Daoy (cell line): Measurements from ENCODE around the gene KCNN3. TPM values are rescaled to one million over a fixed set of nuclear protein-coding genes. Genes with fewer than 3 reads are reported as not detected.

Experiments used
- DNase-seq: peaks from one replicate; pipeline ENCODE4 v3.0.0-alpha.2; 2015; ENCODE audit warnings: low read depth
- total RNA-seq: library from RNA; depleted of rRNA; stranded (reverse); fragments of >200 nt; shearing (Covaris generic); gene quantifications from 2 replicates; pipeline ENCODE4 v1.2.3, GENCODE V29; 2014

Gene KCNN3
- total RNA-seq, 1 experiment from 2014 or later = 9.1 TPM

DNA sequence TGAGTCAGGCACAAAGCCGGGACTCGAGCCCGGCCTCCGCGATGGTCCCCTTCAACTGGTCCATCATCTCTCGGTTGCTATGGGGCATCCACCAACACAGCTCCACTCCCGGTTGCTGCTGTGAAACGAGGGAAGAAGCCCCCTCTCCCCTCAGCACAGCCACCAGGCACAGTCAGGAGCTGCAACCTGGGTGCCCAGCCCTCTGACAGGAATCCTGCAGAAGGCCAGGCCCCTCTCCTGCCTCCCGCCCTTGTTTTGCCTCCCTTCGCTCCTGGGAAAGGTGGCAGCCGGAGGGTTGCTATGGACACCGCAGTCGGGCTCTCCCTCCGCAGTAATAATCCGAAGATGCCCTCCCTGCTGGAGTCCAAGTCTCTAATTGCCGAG, 8.9 kb upstream of the KCNN3 start:
- no peak for DNase-seq

DNA sequence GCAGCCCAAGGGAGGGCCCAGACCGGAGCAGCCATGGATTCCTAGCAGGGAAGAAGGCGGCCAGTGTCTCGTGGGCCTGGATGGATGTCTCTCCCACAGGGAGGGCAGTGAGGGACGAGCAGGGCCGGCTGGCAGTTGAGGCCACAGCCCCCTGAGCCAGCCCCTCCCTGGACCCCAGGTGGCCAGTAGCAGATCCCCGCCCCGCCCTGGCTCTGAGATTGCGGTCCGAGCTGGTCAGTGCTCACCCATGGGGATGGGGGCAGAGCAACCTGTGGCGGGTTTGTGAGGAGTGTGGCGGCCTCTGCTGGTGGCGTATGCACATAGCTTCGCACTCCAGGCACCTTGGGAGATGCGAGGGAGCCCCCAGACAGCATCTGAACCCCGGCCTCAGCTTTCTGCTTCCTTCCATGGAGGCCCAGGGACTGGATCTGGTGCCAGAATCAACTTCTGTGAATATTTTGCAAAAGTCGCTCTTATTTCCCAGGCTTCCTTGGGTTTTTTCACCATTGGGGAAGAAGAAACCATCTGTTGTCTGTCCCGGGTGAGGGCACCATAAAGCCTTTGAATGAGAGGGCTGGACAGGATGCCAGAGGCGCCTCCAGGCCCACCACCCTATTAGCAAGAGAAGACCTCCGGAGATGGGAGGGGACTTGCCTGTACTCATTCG, 8.4 kb upstream of the KCNN3 start:
- peak; percentile 82 for DNase-seq

DNA sequence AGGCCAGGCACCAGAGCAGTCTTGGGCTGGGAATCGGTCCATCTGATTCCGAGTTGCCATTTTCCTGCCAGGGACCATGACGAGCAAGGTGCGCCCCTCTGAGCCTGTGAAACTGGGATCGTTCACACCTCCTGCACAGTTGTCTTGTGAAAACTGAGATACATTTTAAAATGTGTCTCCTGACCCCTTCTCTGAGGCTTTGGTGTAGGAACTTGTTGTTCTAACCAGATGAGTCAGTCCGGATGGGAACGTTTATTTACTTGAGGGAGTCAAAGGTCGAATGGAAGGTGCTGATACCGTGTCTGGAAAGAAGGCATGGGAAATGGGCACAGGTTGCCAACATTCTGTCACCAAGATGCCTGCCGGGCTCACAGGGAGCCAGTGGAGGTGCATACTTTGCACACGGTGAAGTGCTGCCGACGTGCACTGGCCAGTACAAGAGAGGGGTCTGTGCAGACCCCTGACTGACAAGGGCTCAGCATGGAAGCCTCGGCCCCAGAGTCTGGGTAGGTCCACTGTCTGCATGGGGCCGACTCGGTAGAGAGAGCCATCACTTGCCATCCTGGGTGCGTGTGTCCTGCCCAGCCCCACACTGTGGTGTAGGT, 7.4 kb upstream of the KCNN3 start:
- peak; percentile 62 for DNase-seq

DNA sequence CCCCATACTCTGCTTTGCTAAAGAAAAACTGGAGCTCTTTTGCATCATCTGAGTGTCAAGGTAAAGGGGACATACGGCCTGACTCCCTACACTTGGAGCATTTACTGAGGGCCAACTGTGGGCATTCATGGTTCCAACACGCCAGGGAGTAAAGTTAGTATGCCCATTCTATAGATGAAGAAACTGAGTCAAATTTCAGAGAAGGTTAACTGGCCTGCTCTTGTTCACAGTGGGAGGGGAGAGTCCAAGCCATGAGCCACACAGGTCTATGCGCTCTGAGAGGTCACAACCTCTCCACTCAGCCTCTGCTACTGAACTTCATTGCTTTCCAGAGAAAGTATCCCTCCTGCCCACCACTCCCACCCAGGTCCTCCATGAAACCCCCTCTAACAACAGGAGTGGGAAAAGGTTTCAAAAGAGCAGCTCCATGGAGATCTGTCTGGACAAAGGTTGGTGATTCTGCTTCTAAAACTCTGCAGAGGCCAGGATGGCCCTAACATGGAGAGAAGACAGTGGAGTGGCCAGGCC, 6.8 kb upstream of the KCNN3 start:
- no peak for DNase-seq

DNA sequence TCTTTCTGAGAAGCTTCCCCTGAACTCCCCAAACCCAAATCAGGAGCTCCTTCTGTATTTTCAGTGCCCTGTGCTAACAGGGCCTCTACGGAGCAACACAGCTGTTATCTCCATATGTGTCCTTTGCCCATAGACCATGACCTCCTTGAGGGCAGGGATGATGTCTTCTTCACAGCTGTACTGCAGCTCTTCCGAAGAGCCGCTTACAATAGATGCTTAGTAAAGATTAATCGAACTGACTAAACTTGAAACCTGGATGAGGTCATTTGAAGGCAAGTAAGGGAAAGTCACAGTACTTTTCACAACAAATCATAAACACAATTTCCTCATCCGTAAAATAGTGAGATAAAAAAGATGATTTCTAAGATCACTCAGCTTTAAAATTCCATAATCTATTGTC, 4.4 kb upstream of the KCNN3 start:
- DNase-seq = no peak

DNA sequence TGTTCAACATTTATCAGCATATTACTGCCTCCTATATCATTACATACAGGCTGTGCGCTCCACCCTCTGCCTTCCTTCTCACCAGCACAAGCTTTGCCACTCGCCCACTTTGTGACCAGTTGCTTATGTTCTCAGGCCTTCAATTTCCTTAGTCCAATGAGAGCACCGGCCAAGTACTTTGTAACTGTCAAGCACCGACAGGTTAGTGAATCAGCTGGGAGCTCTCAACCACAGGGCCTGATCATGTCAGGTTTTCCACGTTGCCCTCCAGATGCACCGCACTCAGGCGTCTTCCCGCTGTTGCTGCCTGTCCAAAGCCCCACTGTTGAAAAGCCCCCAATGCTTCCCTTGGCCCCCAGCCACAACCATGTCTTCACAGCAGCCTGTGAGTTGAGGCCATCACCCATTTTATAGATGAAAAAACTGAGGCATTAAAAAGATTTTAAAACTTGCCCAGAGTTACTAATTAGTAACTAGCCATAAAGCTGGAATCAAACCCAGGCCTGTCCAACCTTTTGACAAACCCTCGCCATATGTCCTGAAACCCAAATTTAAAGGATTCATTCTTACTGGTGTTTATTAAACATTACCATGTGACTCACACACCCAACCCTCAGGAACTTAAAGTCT, 3.4 kb upstream of the KCNN3 start:
- no peak for DNase-seq

DNA sequence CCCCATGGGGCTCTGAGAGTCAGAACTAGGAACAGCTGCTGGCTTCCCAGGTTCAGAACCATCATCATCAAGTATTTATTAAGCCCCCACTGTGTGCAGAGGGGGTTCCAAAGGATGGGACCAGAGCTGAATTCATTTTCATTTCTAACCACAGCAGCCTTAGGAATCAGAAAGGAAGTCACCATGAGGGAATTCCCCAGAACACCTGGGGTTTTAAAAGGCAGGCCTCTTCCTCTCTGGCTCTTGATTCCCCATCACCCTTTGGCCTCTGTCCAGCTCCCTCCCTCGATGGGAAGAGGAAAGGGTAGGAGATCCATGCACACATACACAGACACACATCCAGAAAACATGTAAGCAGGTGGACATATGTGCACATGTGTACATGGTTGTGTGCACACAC, 1.3 kb upstream of the KCNN3 start:
- DNase-seq = peak; percentile 49

DNA sequence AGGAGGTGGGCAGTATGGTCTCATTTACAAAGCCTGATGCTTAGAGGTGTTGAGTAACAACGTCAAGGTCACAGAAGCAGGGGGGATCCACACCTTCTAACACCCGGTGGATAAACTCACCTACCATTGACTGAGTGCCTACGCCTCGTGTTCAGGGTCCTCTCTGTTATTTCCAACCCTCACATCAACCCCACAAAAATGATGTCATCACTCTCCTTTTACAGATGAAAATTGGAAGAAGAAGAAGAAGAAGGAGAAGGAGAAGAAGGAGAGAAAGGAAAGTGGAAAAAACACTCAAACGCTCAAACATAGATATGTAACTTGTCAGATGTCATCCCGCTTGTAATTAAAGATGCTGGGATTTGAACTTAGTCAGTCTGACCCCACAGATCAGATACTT, 653 bp upstream of the KCNN3 start:
- DNase-seq = no peak

DNA sequence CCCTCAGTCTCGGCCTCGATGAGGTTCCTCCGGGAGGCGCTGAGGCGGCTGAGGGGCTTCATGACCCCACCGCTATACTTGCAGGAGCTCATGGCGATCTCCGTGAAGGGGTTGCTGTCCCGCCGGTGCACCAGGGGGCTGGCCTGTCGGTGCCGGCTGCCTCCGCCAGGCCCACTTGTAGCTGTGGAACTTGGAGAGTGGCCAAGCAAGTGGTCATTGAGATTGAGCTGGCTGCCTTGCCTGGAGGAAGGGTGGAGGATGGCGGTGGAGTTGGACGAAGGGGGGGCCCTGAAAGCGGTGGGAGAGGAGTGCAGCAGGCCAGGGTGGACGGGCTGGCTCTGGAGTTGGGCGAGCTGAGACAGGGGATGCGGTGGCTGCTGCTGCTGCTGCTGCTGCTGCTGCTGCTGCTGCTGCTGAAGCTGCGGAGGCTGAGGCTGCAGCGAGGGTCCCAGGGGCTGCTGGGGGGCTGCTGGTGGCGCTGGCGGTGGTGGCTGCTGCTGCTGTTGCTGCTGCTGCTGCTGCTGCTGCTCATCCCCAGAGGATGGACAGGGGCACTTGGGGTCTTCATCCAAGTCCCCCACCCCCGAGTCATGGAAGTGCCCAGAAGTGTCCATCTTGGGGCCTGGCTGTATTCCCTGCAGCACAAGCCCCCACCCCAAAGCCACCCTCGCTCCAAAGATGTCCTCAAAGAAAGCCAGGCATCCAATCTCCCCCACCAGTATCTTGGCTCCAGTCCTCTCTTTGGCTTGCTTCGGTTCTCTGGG, 548 bp downstream of the KCNN3 start:
- peak; percentile 84 for DNase-seq

DNA sequence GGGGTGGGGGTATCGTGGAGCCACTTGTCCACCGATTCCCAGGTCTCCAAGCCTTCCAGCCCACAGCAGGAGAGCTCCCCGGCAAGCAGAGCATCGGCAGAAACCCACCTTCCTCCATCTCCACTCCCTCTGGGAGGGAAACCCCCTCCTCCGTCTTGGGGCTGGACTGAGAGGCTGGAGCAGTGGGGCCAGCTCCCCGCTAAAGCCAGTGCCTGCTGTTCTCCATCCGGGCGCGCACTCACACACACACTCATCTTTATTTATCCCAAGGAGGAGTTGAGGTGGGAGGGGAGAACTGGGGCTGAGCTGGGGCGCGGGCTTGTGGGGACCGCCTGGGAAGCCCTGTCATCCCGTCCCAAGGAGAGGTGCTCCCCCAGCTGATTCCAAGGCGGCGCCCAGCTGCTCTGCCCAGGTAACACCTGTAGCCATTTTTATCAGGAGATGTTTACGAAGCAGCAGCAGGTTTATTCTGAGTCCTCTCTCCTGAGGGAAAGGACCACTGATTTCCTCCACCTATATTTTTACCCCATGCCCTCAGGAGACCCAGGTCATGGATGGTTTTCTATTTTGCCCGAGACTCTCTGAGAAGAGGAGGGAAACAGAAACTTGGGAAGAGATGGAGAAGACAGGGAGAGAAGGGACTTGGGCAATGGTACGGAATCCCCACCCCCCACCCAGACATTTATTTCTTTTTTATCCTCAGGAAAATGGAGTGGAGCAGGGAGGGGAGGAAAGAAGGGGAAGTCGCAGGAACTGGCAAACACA, 2.1 kb downstream of the KCNN3 start:
- DNase-seq = peak; percentile 64

DNA sequence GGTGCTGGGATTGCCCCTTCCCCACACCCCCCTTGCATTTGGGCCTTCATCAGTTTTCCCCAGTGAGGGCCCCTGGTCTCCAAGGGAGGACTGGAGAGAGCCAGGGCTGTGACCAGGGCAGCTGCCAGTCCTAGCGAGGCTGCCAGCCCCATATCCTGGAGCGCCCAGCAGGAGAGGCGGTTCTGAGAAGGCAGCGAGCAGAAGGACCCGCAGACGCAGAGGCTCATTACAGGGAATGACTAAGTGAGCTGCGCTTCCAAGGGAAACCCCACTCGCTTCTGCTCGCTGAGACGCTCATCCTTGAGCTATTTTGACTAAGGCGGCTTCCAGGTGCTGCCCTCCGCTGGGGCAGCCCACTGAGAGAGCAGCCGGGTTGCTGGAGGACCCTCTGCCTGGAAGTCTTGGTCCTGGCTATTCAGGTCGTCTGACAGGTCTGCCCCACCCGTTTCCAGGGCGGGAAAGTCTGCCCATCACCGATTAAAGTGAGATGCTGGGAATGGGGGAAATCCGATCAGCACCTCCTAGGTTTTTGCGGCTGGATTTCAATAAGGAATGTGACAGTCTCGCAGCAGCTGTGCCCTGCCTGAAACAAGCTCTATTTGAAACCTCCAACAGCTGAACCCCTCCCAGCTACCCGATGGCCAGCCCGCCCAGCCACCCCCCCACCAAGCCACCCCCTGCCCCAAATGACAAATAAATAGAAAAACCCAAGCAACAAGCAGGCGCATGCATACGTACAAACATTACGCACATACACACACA, 2.8 kb downstream of the KCNN3 start:
- peak; percentile 97 for DNase-seq

DNA sequence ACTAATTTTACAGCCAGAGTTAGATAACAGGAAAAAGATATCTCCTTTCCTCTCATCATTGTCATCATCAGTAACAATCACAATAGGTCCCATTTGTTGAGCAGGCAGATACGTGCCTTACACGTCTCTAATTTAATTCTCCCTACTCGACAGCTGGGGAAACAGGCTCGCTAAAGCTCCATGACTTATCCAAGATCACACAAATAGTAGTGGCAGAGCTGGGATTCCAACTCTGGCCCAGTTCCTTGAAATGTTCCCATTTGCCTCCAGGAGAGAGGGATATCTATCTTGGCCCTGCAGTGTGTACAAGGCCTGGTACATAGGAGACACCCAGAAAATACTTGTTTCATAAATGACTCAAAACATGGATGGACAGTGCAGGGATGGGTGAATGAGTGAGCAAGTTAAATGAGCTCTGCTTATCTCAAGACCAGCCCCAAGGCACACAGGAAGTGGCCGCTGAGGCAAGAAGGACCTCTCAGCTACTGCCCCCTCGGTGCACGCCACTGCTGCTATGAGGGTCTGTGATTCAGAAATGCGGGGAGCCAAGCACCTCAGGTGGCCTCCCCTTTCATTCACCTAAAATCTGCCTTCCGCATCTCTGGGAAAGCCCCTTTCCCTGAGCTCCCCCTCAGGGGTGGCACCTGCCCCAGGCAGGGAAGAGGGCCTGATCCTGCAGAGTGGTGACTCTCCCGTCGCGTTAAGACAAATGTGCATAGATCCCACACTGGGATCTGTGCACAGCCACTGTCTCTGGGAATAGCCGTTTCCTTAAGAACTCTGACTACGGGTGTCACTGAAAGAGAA, 3.6 kb downstream of the KCNN3 start:
- peak; percentile 95 for DNase-seq

DNA sequence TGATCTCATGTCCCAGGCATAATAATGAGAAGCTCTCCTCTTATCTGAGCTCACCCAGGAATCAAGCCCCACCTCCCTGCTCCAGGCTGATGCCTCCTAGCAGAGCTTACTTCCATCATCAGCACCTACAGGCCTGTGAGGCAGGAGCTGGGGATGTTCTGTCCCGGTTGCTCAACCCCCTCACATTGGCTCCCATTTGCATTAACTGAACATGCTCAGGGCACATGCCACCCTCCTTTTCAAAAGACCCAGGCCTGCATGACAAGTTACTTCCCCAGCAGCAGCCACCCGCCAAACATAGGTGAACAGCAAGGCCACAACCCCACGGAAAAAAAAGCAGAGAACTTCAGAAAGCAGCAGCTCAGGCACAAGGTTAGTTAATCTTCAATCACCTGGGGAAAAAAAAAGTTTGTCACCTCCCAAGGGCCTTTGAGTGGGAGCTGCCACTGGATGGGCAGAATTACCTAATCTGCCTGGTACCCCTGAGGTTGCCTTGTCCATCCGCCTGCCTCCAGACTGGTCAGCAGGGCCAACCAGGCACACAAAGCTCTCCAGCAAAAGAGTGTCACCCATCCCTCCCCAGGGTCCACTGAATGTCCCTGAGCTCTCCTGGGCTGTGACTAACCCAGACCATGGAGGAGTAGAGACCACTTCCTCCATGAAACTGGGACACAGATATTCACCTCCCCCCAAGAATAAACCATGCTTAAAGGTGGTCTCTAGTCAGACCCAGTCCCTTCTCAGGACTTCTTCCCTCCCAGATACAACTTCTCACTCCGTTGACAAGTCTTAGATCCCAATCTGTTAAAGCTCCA, 4.4 kb downstream of the KCNN3 start:
- DNase-seq = peak; percentile 46

DNA sequence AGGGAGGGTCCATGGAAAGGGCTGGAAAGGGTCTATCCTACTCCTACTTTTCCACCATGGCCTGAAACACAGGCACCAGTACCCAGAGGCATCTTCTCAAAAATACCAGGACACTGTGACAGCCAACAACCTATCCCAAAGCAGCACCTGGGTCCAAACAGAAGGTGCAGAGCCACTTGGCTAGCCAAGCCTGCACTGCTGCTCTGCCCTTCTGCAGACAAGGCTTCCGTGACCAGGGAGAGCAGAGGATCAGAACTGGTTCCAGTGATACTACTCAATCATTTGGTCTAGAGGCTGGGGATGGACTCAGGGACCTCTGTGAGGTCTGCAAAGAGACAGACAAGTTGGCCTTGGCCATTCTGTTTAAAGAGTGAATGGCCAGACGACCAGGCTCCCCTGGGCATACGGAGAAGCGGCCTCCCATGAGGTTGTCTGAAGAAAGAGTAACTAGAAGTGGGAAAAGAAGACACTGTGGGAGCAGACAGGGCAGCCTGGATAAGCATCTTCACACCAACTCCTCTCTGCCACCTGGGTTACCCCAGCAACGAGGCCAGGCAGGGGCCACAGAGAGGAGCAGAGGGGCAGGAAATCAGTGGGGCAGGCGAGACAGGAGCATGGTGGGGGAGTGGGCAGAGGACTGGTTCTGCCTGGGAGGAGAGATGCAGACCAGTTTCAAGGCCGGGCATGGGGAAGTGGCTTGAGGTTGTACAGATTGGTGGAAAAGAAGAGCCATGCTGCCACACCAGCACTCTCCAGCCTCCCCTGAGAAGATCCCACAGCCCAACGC, 5.7 kb downstream of the KCNN3 start:
- DNase-seq = no peak

DNA sequence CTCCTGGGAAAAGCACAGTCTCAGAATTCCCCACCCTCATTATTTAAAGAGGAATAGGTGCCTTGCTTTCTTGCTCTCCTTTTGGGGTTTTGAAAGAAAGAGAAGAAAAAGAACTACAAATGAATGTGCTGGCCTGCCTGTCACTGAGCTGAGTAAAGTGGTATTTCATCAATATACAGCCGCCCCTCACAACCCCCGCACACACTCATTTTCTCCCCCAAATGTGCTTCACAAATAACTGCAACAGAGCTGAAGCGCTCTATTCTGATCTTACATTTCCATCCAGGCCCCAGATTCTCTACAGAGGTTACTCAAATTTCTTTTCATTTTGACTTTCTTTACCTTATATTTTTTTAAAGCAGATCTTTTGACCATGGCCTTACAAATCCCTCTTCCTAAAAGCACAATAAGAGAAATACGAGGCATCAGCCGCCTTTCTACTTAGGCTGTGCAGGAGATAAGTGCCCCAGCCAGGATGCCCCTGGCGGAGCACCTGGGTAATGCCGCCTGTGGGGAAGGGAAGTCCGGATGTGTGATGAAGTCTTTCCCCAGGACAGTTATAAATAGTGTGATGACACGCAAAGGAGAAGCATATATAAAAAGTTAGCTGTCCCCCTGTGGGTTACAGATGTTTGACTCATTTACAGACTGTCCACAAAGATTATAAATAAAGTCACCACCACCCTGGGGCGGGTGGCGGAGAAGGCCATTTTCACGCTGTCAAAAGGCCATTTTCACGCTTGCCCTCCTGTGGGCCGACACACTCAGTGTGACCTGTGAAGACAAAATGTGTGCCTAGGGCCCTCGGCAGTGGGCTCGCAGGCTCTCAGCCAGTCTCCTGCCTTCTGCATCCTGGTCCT, 6.5 kb downstream of the KCNN3 start:
- peak; percentile 95 for DNase-seq

DNA sequence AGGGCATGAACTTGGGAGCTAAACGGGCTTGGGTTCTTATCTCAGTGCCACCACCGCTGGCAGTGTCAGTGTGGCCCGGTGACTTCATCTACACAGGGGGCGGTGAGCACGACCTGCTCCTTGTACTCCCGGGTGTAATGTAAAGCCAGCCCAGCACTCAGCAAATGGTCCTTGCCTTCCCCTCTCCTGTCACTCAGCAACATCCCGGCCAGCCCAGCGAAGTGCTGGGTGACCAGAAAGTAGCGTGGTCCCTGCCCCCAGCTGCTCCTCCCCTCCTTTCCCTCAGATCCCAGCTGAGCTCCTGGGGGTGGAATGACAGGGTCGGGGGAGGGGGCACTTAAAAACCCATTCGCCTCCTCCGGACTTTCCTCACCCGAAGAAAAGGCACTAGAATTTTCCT, 7.2 kb downstream of the KCNN3 start:
- peak; percentile 64 for DNase-seq

DNA sequence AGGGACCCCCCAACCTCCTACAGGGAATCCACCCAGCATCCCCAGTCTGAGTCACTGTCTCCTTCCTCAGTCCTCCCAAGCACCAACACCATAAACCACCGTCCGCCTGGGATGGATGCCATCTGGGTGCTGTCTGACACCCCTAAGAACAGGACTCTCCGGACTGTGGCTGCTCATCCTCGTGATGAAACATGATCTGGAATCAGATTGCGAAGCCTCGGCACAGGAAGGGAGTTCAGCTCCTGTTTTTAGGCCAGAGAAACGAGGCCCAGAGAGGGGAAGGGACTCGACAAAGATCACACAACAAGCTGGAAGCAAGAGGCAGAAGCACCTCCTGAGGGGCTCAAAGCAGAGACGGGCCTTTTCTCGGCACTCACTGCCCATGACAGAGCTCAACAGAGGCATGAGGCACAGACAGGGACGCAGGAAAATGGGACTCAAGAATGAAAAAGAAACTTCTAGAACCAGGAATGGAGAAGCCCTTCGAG, 8.4 kb downstream of the KCNN3 start:
- DNase-seq = peak; percentile 67
